A673 (cell line): ENCODE data around the gene MAST1. TPM values are rescaled to one million over a fixed set of nuclear protein-coding genes. Genes with fewer than 3 reads are reported as not detected.

Source experiments
- BruUV-seq: library from RNA; stranded (reverse); fragments of 400-500 nt; replicated peaks from 2 replicates; lab custom pipeline; 2021; lab: Mats Ljungman, UMichigan
- CTCF ChIA-PET: fragments of 300-600 bp; sonication (Branson Sonifier 250); formaldehyde crosslinking; loops from one replicate; lab custom pipeline; 2022; ENCODE audit warnings: antibody characterized with exemption; lab: Charles Lee
- POLR2A ChIA-PET: fragments of 300-600 bp; sonication (Branson Sonifier 250); formaldehyde crosslinking; loops from one replicate; lab custom pipeline; 2022; ENCODE audit warnings: antibody characterized with exemption; ENCODE audit not compliant: low non-redundant PET; lab: Charles Lee
- DNase-seq: peaks from one replicate; pipeline ENCODE4 v3.0.0-alpha.2; 2015; ENCODE audit warnings: low spot score
- H3K27ac ChIP-seq: fragments of 200-600 bp; sonication (generic); 2 replicates; pipeline ENCODE4 v1.5.1; 2016; ENCODE audit warnings: mixed run types, low read depth, mild to moderate bottlenecking, mixed read lengths, antibody characterized with exemption, low read length; ENCODE audit not compliant: poor library complexity, severe bottlenecking
- H3K27me3 ChIP-seq: fragments of 200-600 bp; sonication (generic); replicated peaks from 2 replicates; pipeline ENCODE4 v1.6.1; 2017; ENCODE audit warnings: mixed run types, low read depth, mild to moderate bottlenecking, mixed read lengths, antibody characterized with exemption, low read length; ENCODE audit not compliant: insufficient read depth, poor library complexity
- H3K36me3 ChIP-seq: fragments of 200-600 bp; sonication (generic); 2 replicates; pipeline ENCODE4 v1.6.1; 2016; ENCODE audit warnings: mixed run types, mild to moderate bottlenecking, mixed read lengths, antibody characterized with exemption, low read length; ENCODE audit not compliant: insufficient read depth, poor library complexity, severe bottlenecking
- H3K4me1 ChIP-seq: fragments of 200-600 bp; sonication (generic); 2 replicates; pipeline ENCODE4 v1.6.1; 2017; ENCODE audit warnings: mixed run types, mild to moderate bottlenecking, mixed read lengths, antibody characterized with exemption, low read length; ENCODE audit not compliant: insufficient read depth, poor library complexity, severe bottlenecking
- H3K4me3 ChIP-seq: fragments of 200-600 bp; sonication (generic); 2 replicates; pipeline ENCODE4 v1.5.1; 2016; ENCODE audit warnings: low read depth, mixed run types, mild to moderate bottlenecking, mixed read lengths, low read length; ENCODE audit not compliant: poor library complexity, severe bottlenecking
- H3K9me3 ChIP-seq: fragments of 200-600 bp; sonication (generic); 2 replicates; pipeline ENCODE4 v1.6.1; 2016; ENCODE audit warnings: mixed run types, low read depth, mild to moderate bottlenecking, mixed read lengths, antibody characterized with exemption, low read length; ENCODE audit not compliant: poor library complexity, severe bottlenecking
- EZH2 ChIP-seq: fragments of 200-600 bp; sonication (generic); IDR thresholded peaks from 2 replicates; pipeline ENCODE4 v1.6.1; 2017; ENCODE audit warnings: borderline replicate concordance, low read depth, mild to moderate bottlenecking, mixed read lengths, antibody characterized with exemption, low read length; ENCODE audit not compliant: poor library complexity, severe bottlenecking
- intact Hi-C: fragments of 100-400 bp; cut with micrococcal nuclease; formaldehyde crosslinking; loops from one replicate; pipeline ENCODE4 v1.10.0; 2022; ENCODE audit not compliant: unreplicated experiment
- total RNA-seq: library from RNA; stranded (reverse); gene quantifications from 2 replicates; pipeline ENCODE4 v1.2.3, GENCODE V29; 2021
- TF ChIP-seq, protein P1 (sequence below): fragments of 300-800, 200-600 bp; sonication (generic); conservative IDR thresholded peaks from 2 replicates; pipeline ENCODE4 v1.5.1; 2017; ENCODE audit warnings: low read depth, mild to moderate bottlenecking, antibody characterized with exemption, low read length, moderate library complexity, mixed read lengths

Gene MAST1
- total RNA-seq, 1 experiment from 2014 or later: 22.2 TPM

DNA sequence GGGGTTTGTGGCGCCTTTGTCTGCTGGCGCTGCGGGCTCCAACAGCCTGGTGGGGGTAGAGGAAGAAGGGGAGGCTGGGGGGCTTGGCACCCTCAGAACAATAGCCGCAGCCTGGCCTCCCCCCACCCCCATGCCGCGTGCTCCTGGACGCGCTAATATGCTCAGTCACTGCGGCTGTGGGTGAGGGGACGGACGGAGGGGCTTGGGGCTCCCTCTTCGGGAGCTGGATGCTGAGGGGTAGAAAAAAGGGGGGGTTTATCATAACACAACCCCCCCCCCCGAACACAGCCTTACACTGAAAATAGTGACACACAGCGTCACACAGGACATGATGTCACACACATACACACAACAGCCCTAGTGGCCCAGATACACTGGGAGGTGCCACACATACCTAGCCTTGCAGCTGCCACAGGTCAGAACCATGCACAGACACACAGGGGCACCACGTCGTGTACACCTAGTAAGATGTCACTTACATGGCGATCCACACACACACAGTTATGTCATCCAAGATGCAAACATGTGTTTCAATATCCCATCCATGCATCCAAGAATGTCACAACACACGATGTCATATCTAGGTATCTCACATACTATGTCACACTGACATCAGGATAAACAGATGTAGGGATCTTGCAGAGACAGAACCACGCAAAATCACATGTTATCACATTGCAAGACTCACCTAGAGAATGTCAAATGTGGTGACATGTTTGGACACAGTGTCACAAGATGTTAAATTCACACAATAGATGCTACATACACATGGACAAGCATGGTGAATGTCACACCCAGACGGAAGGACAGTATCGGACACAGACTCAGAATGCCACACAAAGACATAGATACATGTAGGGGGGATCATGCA is 806 bp downstream of the MAST1 start:
- peak overlapping the region; percentile 63 for H3K27ac ChIP-seq
- no peak for TF ChIP-seq EZH2
- TF ChIP-seq, protein P1, sequence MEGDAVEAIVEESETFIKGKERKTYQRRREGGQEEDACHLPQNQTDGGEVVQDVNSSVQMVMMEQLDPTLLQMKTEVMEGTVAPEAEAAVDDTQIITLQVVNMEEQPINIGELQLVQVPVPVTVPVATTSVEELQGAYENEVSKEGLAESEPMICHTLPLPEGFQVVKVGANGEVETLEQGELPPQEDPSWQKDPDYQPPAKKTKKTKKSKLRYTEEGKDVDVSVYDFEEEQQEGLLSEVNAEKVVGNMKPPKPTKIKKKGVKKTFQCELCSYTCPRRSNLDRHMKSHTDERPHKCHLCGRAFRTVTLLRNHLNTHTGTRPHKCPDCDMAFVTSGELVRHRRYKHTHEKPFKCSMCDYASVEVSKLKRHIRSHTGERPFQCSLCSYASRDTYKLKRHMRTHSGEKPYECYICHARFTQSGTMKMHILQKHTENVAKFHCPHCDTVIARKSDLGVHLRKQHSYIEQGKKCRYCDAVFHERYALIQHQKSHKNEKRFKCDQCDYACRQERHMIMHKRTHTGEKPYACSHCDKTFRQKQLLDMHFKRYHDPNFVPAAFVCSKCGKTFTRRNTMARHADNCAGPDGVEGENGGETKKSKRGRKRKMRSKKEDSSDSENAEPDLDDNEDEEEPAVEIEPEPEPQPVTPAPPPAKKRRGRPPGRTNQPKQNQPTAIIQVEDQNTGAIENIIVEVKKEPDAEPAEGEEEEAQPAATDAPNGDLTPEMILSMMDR: no peak
- TSS peak; percentile 47 for BruUV-seq
- no peaks in the 10 kb centered on the region for H3K9me3 ChIP-seq
- CTCF ChIA-PET: interaction anchor here (0.6 kb wide), 1 partner anchor 52 kb away, joined by 6 read pairs; no protein-coding TSS in a partner anchor
- no peaks in the 10 kb centered on the region for H3K36me3 ChIP-seq
- no peak for DNase-seq
- POLR2A ChIA-PET: no interaction called here
- no peaks in the 10 kb centered on the region for H3K27me3 ChIP-seq
- peaks cover 19% of the 10 kb centered on the region for H3K4me1 ChIP-seq
- peak overlapping the region; percentile 84 for H3K4me3 ChIP-seq
- intact Hi-C loops: no loop called here

DNA sequence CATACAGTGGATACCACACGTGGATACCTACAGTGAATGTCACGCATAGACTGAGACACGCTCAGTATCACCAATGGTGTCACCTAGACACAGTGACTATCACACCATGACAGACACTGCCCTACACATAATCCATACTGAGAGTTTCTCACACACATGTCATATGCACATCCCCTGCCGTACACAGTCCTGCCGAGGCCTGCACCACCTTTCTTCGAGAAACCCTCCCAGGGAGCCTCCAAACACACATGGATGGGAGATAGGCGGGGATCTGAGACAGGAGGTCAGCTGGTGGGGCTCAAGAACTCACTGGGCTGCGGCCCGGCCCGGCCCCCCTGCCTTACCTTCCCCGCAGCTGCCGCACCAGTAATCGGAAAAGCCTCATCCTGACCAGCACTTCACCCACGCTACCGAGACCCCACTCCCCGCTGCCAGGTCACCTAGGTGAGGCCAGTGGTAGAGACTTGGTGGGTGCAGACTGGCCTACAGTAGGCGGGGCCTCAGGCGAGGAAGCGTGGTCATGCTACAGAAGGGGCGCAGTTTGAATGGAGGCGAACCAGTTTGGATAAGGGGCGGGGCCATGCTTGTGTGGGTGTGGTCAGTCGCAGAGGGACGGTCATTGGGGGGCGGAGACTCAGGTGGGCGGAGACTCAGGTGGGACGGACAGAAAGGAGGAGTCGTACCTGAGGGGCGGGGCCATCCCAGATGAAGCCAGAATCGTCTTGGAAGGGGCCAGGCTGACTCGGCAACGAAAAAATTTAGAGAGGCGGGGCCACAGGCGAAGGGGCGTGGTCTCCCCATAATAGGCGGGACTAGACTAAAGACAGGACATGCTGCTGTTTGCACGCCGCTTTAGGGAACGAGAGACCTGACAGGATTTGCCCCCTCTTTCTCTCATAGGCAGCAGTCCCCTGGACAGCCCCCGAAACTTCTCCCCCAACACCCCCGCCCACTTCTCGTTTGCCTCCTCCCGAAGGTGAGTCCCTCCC is 2.1 kb downstream of the MAST1 start:
- H3K4me3 ChIP-seq: peak overlapping the region; percentile 29
- no TSS peak for BruUV-seq
- CTCF ChIA-PET: no interaction called here
- POLR2A ChIA-PET: no interaction called here
- no peaks in the 10 kb centered on the region for H3K9me3 ChIP-seq
- H3K27ac ChIP-seq: peak overlapping the region; percentile 11
- intact Hi-C loops: no loop called here
- H3K4me1 ChIP-seq: peaks cover 13% of the 10 kb centered on the region
- no peaks in the 10 kb centered on the region for H3K27me3 ChIP-seq
- peak; percentile 91 for DNase-seq
- H3K36me3 ChIP-seq: no peaks in the 10 kb centered on the region
- TF ChIP-seq EZH2: no peak
- TF ChIP-seq, protein P1: no peak

DNA sequence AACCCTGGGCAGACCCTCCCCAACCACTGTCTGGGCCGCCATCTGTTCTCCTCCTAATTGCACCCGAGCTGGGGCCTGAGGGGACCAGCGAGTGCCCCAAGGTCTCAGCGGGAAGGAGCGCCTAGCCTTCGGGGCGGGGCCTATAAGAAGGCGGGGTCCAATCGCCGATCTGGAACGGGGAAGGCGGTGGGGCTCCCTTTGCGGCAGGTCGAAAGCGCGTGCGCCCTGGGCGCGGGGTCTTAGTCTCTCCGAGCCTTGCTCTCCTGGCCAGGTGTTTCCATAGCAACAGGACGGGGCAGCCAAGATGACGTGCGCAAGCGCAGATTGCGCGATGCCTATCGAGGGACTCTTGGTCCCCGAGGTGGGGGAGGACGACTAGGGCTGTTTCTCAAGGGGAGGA is 2.8 kb downstream of the MAST1 start:
- Histone ChIP-seq H3K27ac (peak overlapping the region; percentile 11), H3K27me3 (no peaks in the 10 kb centered on the region), H3K9me3 (no peaks in the 10 kb centered on the region), H3K4me1 (peaks cover 13% of the 10 kb centered on the region), H3K4me3 (peak overlapping the region; percentile 29), H3K36me3 (no peaks in the 10 kb centered on the region)
- no peak for DNase-seq
- ChIA-PET CTCF (no interaction called here), POLR2A (interaction anchor here (0.6 kb wide), 1 partner anchor 120 kb away, joined by 3 read pairs; no protein-coding TSS in a partner anchor)
- BruUV-seq: no TSS peak
- TF ChIP-seq, protein P1: no peak
- TF ChIP-seq EZH2: no peak
- intact Hi-C loops: no loop called here
